PFSK-1 (cell line): ENCODE data around the gene GOLGA6L7.

ENCODE experiments used
- FOXP2 ChIP-seq: optimal IDR thresholded peaks from 2 replicates; pipeline ENCODE3; 2011; ENCODE audit warnings: borderline replicate concordance, control low read depth, inconsistent platforms; ENCODE audit not compliant: insufficient read depth; ENCODE audit errors: extremely low read length, extremely low read depth
- POLR2AphosphoS5 ChIP-seq: IDR thresholded peaks from 2 replicates; pipeline ENCODE4 v1.6.1; 2012; ENCODE audit warnings: low read depth, mild to moderate bottlenecking, control low read depth, low read length, moderate library complexity
- REST ChIP-seq, 2 experiments: IDR thresholded peaks; 2 replicates each; pipeline versions ENCODE4 v1.6.1 to v1.8.0; 2011 to 2012; ENCODE audit warnings: low read depth in 2 of 2, low read length in 2 of 2, control low read depth in 1 of 2, inconsistent platforms in 1 of 2, mild to moderate bottlenecking in 1 of 2, moderate library complexity in 1 of 2; ENCODE audit not compliant: insufficient read depth in 1 of 2
- SIN3A ChIP-seq: IDR thresholded peaks from 2 replicates; pipeline ENCODE4 v1.6.1; 2012; ENCODE audit warnings: mild to moderate bottlenecking, low read length, moderate library complexity, borderline replicate concordance; ENCODE audit not compliant: insufficient read depth
- TAF1 ChIP-seq: IDR thresholded peaks from 2 replicates; pipeline ENCODE4 v1.6.1; 2012; ENCODE audit warnings: low read length, control low read depth, borderline replicate concordance; ENCODE audit not compliant: insufficient read depth

Gene GOLGA6L7

GRCh38 chr15:28894631-28895030 lies 46.2 kb upstream of the GOLGA6L7 start:
- TF ChIP-seq REST (IDR thresholded peaks at IDR 0.05; ENCODE audit: insufficient read depth in 1 of 2, low read depth in 2 of 2, low read length in 2 of 2) (no peak), SIN3A (no peak), TAF1 (no peak), FOXP2 (no peak), POLR2AphosphoS5 (no peak)

DNA sequence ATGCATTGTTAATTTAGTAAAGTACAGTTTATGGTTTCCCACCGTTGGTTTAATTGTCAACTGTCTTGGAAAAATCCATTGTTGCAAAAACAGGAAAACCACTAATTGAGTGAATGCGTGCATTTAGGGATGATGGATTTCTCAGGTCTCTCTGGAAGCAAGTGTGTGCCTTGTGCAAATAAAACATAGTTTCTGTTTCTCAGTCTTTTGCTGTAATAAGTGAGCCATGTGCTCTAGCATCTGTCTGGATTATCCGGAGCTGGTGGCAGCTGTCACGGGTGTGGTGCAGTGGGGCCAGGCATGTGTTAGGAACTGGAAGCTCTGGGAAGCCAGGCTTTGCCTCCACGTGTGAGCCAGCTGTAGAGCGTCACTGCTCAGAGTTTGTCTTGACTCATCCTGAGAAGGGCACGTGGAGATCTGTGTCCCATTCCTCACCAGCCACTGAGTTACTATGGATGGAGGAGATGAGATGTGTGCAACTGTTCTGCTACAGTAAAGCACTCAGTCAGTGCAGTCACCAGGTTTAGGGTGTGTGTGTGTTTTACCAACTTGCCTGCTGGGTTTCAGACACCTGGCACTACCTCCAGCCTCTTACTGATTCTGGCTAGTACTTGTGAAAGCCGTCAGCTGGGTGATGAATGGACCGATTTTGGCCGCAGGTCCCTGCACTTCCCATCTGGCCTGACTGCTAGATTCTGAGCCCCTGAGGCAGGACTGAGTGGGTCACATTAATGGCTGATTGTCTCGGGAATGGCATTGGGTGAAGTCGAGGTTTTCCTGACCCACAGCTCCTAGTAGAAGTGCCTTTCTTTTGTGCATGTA lies 44.6 kb upstream of the GOLGA6L7 start:
- TF ChIP-seq SIN3A (no peak), FOXP2 (no peak)

DNA sequence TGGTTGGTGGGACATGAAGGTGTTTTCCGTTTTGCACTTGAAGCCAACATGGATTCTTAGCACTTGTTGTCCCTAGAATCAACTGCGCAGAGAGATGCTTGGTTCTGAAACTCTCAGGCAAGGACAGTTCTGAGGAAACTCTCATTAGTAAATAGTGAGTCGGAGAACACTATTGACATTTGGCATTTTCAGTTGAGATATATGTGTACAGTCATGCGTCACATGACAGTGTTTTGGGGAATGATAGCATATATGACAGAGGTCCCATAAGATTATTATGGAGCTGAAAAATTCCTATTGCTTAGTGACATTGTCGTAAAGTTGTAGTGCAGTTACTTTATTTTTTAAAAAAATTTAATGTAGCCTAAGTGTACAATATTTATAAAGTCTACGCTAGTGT lies 43.1 kb upstream of the GOLGA6L7 start:
- TF ChIP-seq REST (IDR thresholded peaks at IDR 0.05; ENCODE audit: insufficient read depth in 1 of 2, low read depth in 2 of 2, low read length in 2 of 2) (no peak), SIN3A (no peak), POLR2AphosphoS5 (no peak), FOXP2 (no peak), TAF1 (no peak)

DNA sequence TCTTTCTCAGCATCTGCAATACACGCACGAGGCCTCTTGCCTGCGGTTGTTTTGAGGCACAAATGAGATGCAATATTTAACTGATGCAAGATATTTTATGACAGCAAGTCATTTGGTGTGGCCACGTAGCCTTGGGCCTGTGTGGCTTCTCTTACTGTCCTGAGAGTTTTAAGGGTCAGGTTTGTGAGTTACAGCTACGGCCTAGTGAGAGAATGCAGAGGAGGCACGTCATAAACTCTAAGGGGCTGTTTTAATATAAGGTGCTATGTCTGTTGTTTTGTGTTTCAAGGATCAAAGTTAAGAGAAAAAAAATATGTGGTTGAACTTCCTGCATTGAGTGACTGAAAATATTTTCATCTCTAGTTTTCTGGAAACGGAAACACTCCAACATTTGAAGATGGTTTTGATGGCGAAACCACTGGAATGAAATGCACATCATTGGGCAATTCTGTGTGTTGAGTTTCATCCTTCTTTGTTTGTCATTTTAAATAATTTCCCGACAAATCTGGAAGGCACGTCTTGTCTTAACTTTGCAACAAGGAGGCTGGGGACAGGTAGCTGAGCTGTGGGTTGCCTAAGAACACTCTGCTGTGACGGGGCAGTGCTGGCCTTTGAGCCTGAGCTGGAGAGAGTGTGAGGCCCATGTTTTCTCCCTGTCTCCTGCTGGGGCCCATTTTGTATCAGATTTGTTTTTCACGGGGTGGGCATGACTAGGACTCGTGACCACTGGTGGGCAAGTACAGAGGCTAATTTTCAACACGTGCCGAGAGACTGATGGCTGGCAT lies 42.5 kb upstream of the GOLGA6L7 start:
- TF ChIP-seq FOXP2 (no peak), REST (IDR thresholded peaks at IDR 0.05; ENCODE audit: insufficient read depth in 1 of 2, low read depth in 2 of 2, low read length in 2 of 2) (no peak), TAF1 (no peak), SIN3A (no peak), POLR2AphosphoS5 (no peak)

- TF ChIP-seq SIN3A (no peak), POLR2AphosphoS5 (no peak), REST (IDR thresholded peaks at IDR 0.05; ENCODE audit: insufficient read depth in 1 of 2, low read depth in 2 of 2, low read length in 2 of 2) (no peak), TAF1 (no peak), FOXP2 (no peak)
Observed at GRCh38 chr15:28889346-28889745, 40.9 kb upstream of the GOLGA6L7 start.
